PC-3 (cell line): ENCODE measurements around the gene WBP4. TPM values are rescaled to one million over a fixed set of nuclear protein-coding genes. Genes with fewer than 3 reads are reported as not detected.
A peak's percentile ranks its signal among the peaks of the same experiment; 100 is the strongest.

Experiments
- ATAC-seq: fragments of 200-7000 bp; cut with Tn5 transposase; 2 replicates; pipeline ENCODE4 v1.9.1; 2020; ENCODE audit warnings: mild to moderate bottlenecking, moderate library complexity
- BruUV-seq: library from RNA; stranded (reverse); fragments of 400-500 nt; replicated peaks from 2 replicates; lab custom pipeline; 2021; lab: Mats Ljungman, UMichigan
- CTCF ChIA-PET: fragments of 300-600 bp; sonication (Branson Sonifier 250); formaldehyde crosslinking; loops from one replicate; lab custom pipeline; 2022; ENCODE audit warnings: antibody characterized with exemption; lab: Charles Lee
- POLR2A ChIA-PET: fragments of 300-600 bp; sonication (Branson Sonifier 250); formaldehyde crosslinking; loops from one replicate; lab custom pipeline; 2022; ENCODE audit warnings: antibody characterized with exemption; ENCODE audit not compliant: unreplicated experiment; lab: Charles Lee
- DNase-seq: peaks from one replicate; pipeline ENCODE4 v3.0.0-alpha.2; 2015
- H2AFZ ChIP-seq: fragments of 300-600 bp; sonication (generic); 2 replicates; pipeline ENCODE4 v1.6.0; 2016; ENCODE audit warnings: antibody characterized with exemption, low read length
- H3F3A ChIP-seq: fragments of 300-600 bp; sonication (generic); one replicate; pipeline ENCODE4 v1.6.0; 2017; ENCODE audit warnings: antibody characterized with exemption, low read length, control low read depth, mild to moderate bottlenecking; ENCODE audit not compliant: unreplicated experiment
- H3K27ac ChIP-seq: fragments of 300-600 bp; sonication (generic); 2 replicates; pipeline ENCODE4 v1.5.1; 2016; ENCODE audit warnings: mild to moderate bottlenecking, low read length
- H3K27me3 ChIP-seq: fragments of 300-600 bp; sonication (generic); 2 replicates; pipeline ENCODE4 v1.6.1; 2016; ENCODE audit warnings: low read length, mixed read lengths
- H3K36me3 ChIP-seq: fragments of 300-600 bp; sonication (generic); 2 replicates; pipeline ENCODE4 v1.6.1; 2016; ENCODE audit warnings: low read depth, mixed run types, low read length, mixed read lengths
- H3K4me1 ChIP-seq: fragments of 300-600 bp; sonication (generic); 2 replicates; pipeline ENCODE4 v1.5.1; 2016; ENCODE audit warnings: low read length; ENCODE audit not compliant: insufficient read depth
- H3K4me2 ChIP-seq: fragments of 300-600 bp; sonication (generic); 2 replicates; pipeline ENCODE4 v1.6.0; 2016; ENCODE audit warnings: low read length
- H3K4me3 ChIP-seq: fragments of 300-600 bp; sonication (generic); 2 replicates; pipeline ENCODE4 v1.5.1; 2016; ENCODE audit warnings: mild to moderate bottlenecking, low read length, mixed read lengths
- H3K79me2 ChIP-seq: fragments of 300-600 bp; sonication (generic); 2 replicates; pipeline ENCODE4 v1.6.1; 2017; ENCODE audit warnings: low read length, mixed read lengths
- H3K9ac ChIP-seq: fragments of 300-600 bp; sonication (generic); 2 replicates; pipeline ENCODE4 v1.6.0; 2016; ENCODE audit warnings: mild to moderate bottlenecking, low read length
- H3K9me2 ChIP-seq: fragments of 300-600 bp; sonication (generic); replicated peaks from 2 replicates; pipeline ENCODE4 v1.6.1; 2016; ENCODE audit warnings: mixed run types, low read length, mixed read lengths
- H3K9me3 ChIP-seq: fragments of 300-600 bp; sonication (generic); 2 replicates; pipeline ENCODE4 v1.6.1; 2016; ENCODE audit warnings: low read length, mixed read lengths
- H4K20me1 ChIP-seq: fragments of 300-600 bp; sonication (generic); 2 replicates; pipeline ENCODE4 v1.6.1; 2016; ENCODE audit warnings: low read length, mixed read lengths
- CTCF ChIP-seq: fragments of 300-600 bp; sonication (generic); conservative IDR thresholded peaks from 2 replicates; pipeline ENCODE4 v1.5.1; 2017; ENCODE audit warnings: antibody characterized with exemption, low read depth, mild to moderate bottlenecking, low read length
- EZH2 ChIP-seq: fragments of 300-600 bp; sonication (generic); IDR thresholded peaks from one replicate; pipeline ENCODE4 v1.6.1; 2017; ENCODE audit warnings: antibody characterized with exemption, mild to moderate bottlenecking, low read length; ENCODE audit not compliant: unreplicated experiment
- EZH2phosphoT487 ChIP-seq: fragments of 300-600 bp; sonication (generic); IDR thresholded peaks from 2 replicates; pipeline ENCODE4 v1.6.1; 2018; ENCODE audit warnings: mild to moderate bottlenecking, antibody characterized with exemption, low read length, borderline replicate concordance
- intact Hi-C: fragments of 100-400 bp; cut with micrococcal nuclease; formaldehyde crosslinking; loops from 2 replicates; pipeline ENCODE4 v1.9.0; 2023
- total RNA-seq: library from RNA; depleted of rRNA; stranded (reverse); fragments of >200 nt; gene quantifications from 2 replicates; pipeline ENCODE4 v1.2.3, GENCODE V29; 2014

The WBP4 gene
- total RNA-seq, 1 experiment from 2014 or later, result 7.3 TPM

DNA sequence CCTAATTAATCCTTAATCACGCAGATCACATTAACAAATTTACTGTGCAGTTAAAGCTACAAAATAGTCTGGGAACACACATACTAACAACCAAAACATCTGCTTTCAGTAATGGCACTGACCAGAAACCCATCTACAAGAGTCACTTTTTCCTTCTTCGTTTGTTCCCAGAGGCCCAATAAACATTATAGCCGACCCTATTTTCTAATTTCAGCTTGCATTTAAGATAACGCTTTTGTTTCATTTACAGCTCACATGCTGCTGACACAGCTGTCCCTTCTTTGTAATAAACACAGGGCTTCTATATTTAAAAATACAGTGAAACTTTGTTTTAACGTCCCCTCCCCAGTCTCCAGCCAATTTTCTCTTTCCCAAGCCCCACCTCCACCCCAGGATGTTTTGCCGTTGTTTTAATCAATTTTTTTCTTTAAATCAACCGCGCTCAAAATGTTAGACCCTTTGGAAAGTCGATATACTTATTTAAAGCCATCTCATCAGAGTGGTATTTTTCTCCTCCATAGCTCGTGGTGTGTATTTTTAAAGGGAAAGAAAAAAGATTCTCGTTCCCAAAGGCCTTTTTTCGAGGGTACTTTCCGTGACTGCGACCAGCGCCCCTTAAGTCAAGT, 1.7 kb upstream of the WBP4 start:
- Histone ChIP-seq H3K79me2 (peaks cover 75% of the 10 kb centered on the region), H3K4me3 (peak overlapping the region; percentile 82), H3F3A (no peaks in the 10 kb centered on the region), H2AFZ (peak overlapping the region; percentile 89), H3K27ac (peak overlapping the region; percentile 90), H4K20me1 (peaks cover 9% of the 10 kb centered on the region), H3K9ac (peak overlapping the region; percentile 93), H3K36me3 (no peaks in the 10 kb centered on the region), H3K4me2 (peak overlapping the region; percentile 98), H3K4me1 (peaks cover 32% of the 10 kb centered on the region), H3K9me3 (no peaks in the 10 kb centered on the region), H3K9me2 (no peaks in the 10 kb centered on the region), H3K27me3 (no peaks in the 10 kb centered on the region)
- no TSS peak for BruUV-seq
- POLR2A ChIA-PET, result no interaction called here
- intact Hi-C loops, result loop anchor here (2.0 to 10.0 kb wide), 5 partner anchors 78 to 285 kb away; partner anchors contain the start of genes MRPS31 and NAA16
- TF ChIP-seq EZH2 (no peak), CTCF (no peak), EZH2phosphoT487 (no peak)
- ATAC-seq (no peak), DNase-seq (peak; percentile 5)
- CTCF ChIA-PET, result interaction anchor here (0.7 kb wide), 1 partner anchor 80 kb away, joined by 3 read pairs; no protein-coding TSS in a partner anchor

- Histone ChIP-seq H3K27ac (peak overlapping the region; percentile 90), H3K4me3 (peak overlapping the region; percentile 82), H3K36me3 (no peaks in the 10 kb centered on the region), H3K9me2 (no peaks in the 10 kb centered on the region), H3F3A (no peaks in the 10 kb centered on the region), H3K9me3 (no peaks in the 10 kb centered on the region), H2AFZ (peak overlapping the region; percentile 89), H3K9ac (peak overlapping the region; percentile 93), H3K4me1 (peaks cover 38% of the 10 kb centered on the region), H3K79me2 (peaks cover 77% of the 10 kb centered on the region), H3K4me2 (peak overlapping the region; percentile 98), H3K27me3 (no peaks in the 10 kb centered on the region), H4K20me1 (peaks cover 12% of the 10 kb centered on the region)
- TF ChIP-seq CTCF (peak; percentile 46), EZH2 (no peak)
- TSS peak; percentile 53 for BruUV-seq
- DNase-seq, result peak; percentile 75
- CTCF ChIA-PET, result no interaction called here
- intact Hi-C loops, result loop anchor here (2.0 to 10.0 kb wide), 5 partner anchors 77 to 285 kb away; partner anchors contain the start of genes MRPS31 and NAA16
- POLR2A ChIA-PET, result no interaction called here
- peak; percentile 54 for ATAC-seq
These were observed 1.1 kb upstream of the WBP4 start for GRCh38 chr13:41060082-41060723.

- Histone ChIP-seq H3K27me3 (no peaks in the 10 kb centered on the region), H3K9ac (peak overlapping the region; percentile 93), H2AFZ (peak overlapping the region; percentile 95), H4K20me1 (peaks cover 12% of the 10 kb centered on the region), H3K36me3 (peaks cover 4% of the 10 kb centered on the region), H3K4me1 (peaks cover 40% of the 10 kb centered on the region), H3K9me2 (no peaks in the 10 kb centered on the region), H3F3A (no peaks in the 10 kb centered on the region), H3K4me2 (peak overlapping the region; percentile 98), H3K27ac (peak overlapping the region; percentile 90), H3K9me3 (no peaks in the 10 kb centered on the region), H3K4me3 (peak overlapping the region; percentile 82), H3K79me2 (peaks cover 74% of the 10 kb centered on the region)
- ATAC-seq, result peak; percentile 23
- CTCF ChIA-PET, result no interaction called here
- POLR2A ChIA-PET, result no interaction called here
- no peak for TF ChIP-seq CTCF
- intact Hi-C loops, result loop anchor here (2.0 to 10.0 kb wide), 5 partner anchors 77 to 286 kb away; partner anchors contain the start of genes MRPS31 and NAA16
- peak; percentile 67 for DNase-seq
- no TSS peak for BruUV-seq
These were observed 610 bp upstream of the WBP4 start for GRCh38 chr13:41060724-41061074.
